GM12892 (cell line): ENCODE measurements around the gene KRTAP10-1.

Experiments
- DNase-seq: peaks from one replicate; pipeline ENCODE4 v3.0.0; 2011; ENCODE audit not compliant: insufficient read length
- FAIRE-seq: peaks from 2 replicates; lab custom pipeline; 2011; peaks lifted over from hg19 to GRCh38; lab: Jason Lieb, UNC
- POLR2A ChIP-seq: IDR thresholded peaks from 2 replicates; pipeline ENCODE4 v1.6.1; 2011; ENCODE audit warnings: low read depth, low read length, control low read depth
- POLR2AphosphoS5 ChIP-seq: IDR thresholded peaks from 2 replicates; pipeline ENCODE4 v1.6.1; 2011; ENCODE audit warnings: low read depth, low read length, control low read depth
- TAF1 ChIP-seq: IDR thresholded peaks from 2 replicates; pipeline ENCODE4 v1.6.1; 2011; ENCODE audit warnings: low read depth, mild to moderate bottlenecking, control low read depth, low read length, borderline replicate concordance

The KRTAP10-1 gene

DNA sequence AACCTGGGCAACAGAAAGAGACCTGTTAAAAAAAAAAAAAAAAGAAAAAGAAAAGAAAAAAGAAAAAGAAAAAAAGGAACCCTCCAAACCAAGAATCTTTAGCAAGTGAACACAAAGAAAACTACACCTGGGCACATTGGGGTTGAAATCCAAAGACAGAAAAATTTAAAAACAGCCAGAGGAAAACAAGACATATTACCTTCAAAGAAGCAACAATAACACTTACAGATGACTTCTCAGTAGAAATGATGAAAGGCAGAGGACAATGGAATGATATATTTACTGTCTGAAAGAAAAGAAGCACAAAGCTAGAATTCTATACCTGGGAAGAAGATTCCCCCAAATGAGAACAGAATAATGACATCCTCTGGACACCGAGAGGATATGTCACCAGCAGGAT, 2.7 kb upstream of the KRTAP10-1 start:
- FAIRE-seq (no peak), DNase-seq (no peak)
- TF ChIP-seq TAF1 (no peak), POLR2A (no peak), POLR2AphosphoS5 (no peak)

DNA sequence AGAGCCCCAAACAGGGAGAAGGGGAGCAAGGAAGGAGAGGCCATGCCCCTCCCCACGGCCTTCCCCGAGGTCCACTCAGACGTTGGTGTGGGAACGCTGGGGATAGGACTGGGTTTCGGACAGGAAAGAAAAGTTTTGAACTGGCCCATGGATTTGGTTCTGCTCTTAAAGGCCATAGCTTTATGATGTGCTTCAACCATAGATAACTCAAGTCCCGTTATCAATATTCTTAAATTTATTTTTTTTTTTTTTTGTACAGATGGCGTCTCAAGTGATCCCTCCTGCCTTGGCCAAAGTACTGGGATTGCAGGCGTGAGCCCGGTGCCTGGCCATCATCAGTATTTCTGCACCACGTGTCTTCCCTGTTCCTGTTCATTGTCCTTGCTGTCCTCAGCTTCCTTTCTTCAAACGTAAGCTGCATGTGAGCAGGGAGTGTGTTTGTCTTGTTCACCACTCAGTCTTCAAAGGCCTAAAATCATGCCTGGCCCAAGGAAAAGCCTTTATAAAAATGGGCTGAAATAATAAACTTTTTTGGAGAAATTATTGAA, 820 bp upstream of the KRTAP10-1 start:
- FAIRE-seq (no peak), DNase-seq (no peak)
- no peak for TF ChIP-seq POLR2A
- TF ChIP-seq POLR2AphosphoS5: no peak
- TF ChIP-seq TAF1: no peak

DNA sequence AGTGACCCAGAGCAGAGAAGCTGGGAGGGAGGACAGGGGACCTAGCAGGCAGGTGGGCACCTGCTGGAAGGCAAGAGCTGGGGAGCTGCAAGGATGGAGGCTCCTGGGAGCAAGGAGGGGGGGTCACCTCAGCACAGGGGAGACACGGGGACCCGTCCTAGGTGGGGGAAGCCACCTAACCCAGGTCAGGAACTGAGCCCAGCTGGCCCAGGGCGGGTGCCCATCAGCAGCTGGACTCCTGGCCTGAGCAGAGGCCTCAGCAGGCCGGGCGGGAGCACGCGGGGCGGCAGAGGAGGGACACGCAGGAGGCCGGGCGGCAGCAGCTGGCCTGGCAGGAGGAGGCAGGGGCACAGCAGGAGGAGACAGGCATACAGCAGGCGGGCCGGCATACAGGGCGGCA, 949 bp downstream of the KRTAP10-1 start:
- DNase-seq (no peak), FAIRE-seq (no peak)
- TF ChIP-seq POLR2AphosphoS5 (no peak), POLR2A (no peak), TAF1 (no peak)

DNA sequence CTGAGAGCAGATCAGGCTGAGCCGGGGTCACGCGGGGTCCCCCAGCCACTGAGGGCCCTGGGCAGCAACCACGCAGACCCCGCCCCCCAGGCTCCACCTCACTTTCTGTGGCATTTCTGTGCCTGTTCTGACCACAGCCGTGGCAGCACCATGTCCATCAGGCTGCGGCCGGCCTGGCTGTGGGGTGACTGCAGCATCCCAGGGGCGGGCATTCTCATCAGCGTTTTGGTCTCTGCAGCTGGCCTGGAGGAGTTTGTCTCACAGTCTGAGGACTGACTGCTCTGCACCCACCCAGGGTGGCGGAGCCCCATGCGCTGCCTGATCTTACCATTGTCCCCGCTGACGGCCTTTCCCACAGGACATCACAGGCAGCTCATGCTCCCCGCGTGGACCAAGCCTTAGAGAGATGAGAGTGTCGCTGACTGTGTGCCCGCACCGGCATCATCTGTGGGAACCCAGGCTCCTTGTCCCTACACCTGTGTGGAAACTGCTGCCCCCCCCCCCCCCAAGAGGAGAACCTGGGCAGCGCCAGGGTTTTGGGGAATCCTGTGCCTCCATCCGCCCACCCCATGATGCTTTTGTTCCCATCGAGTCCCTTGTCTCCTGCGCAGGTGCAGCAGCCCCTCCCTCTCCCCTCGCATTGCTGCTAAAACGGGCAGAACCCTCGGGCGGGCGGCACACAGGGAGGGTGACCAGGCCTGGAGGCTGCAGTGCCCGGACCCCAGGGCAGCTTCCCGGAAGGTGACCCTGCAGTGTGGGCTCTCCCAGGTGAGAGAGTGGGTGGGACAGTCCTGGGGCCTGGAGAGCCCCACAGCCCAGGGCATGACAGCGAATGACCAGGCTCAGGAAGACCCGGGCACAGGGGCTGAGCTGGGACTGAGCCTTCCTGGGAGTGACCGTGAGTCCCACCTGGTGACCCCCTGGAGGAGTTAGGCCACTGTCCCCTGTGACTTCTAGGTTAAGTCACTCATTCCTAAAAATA, 1.8 kb downstream of the KRTAP10-1 start:
- DNase-seq: no peak
- no peak for FAIRE-seq
- TF ChIP-seq TAF1: no peak
- TF ChIP-seq POLR2A: no peak
- TF ChIP-seq POLR2AphosphoS5: no peak

DNA sequence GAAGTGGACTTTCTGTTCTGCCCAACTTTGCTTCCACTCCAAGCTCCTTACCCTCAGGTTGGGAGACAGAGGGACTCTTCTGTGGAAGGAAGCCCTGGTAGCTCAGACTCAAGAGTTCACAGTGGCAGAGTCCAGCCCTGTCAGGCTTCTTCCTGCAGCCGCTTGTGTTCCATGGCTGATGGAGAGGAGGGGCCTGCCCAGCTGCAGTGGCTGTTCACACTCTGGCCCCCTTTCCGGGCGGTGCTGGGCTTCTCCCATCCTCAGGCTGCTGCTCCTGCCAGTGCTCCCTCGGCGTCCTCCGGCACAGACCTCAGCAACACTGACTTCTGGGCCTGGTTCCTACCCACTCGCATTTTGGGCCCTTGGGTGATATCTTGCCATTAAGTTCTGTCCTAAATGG, 4.0 kb downstream of the KRTAP10-1 start:
- FAIRE-seq: no peak

DNA sequence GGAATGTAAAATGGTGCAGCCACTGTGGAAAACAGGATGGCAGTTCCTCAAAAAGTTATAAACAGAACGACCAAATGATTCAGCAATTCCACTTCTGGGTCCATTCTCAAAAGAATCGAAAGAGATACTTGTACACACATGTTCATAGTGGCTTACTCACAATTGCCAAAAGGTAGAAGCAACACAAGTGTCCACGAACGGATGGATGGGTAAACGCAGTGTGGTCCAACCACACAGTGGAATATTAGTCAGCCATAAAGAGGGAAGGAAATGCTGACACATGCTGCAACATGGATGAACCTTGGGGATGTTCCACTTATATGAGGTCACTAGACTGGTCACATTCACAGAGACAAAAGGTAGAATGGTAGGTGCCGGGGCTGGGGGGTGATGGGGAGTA, 5.3 kb downstream of the KRTAP10-1 start:
- FAIRE-seq: no peak
- no peak for DNase-seq
- TF ChIP-seq TAF1: no peak
- no peak for TF ChIP-seq POLR2A
- TF ChIP-seq POLR2AphosphoS5: no peak

More for the DNA sequence above, 4.0 kb downstream of the KRTAP10-1 start:
- DNase-seq: no peak
- TF ChIP-seq TAF1 (no peak), POLR2AphosphoS5 (no peak), POLR2A (no peak)

DNA sequence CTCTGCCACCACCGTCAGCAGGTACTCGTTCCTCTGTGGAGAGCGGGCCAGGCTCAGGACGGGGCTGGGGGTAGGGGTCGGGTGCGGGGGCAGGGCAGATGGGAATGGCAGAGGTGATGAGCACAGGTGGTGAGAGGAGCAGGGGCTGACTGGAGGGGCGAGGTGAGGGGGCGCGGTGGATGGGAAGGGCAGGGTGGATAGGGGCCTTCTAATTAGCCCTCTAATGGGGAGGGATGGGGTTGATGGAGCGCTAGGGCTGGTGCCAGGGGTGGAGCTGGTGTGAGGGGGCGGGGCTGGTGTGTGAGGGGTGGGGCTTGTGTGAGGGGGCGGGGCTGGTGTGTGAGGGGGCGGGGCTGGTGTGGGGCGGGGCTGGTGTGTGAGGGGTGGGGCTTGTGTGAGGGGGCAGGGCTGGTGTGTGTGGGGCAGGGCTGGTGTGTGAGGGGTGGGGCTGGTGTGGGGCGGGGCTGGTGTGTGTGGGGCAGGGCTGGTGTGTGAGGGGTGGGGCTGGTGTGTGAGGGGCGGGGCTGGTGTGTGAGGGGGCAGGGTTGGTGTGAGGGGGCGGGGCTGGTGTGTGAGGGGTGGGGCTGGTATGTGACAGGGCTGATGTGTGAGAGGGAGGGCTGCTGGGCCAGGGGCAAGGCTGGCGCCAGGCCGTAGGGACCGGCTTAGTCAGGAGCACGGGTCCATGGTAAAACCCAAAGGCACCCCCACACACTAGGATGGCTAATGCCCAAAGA, 5.9 kb downstream of the KRTAP10-1 start:
- DNase-seq: no peak
- TF ChIP-seq POLR2A: no peak
- no peak for TF ChIP-seq TAF1
- no peak for TF ChIP-seq POLR2AphosphoS5
- no peak for FAIRE-seq

DNA sequence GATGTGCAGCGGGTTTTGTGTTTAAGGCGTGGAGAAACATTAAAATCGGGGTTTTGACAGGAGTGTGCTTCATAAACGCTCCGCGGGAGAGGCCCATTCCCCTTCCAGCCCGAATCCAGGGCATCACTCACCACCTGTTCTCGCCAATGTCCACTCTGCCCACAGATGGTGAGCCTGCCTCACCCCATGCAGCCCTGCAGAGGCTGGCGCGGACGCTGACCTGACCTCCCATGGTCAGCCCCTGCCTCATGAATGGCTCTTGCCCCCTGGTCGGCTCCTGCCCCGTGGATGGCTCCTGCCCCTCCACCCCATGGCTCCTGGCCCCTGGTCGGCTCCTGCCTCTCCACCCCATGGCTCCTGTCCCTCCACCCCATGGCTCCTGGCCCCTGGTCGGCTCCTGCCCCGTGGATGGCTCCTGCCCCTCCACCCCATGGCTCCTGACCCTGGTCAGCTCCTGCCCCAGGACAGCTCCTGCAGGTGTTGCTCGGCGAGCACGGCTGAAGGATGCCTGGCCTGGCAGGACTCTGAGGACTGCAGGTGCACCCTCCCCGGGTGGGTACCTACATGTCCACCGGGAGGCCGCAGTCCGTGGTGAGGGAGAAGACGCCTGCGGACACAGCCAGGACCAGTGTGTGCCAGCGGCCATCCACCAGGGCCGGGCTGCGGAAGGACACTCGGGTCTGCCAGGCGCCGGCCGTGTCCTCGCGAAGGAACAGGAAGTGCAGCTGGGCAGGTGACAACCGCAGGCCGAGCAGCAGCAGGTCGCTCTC, 6.7 kb downstream of the KRTAP10-1 start:
- DNase-seq: no peak
- TF ChIP-seq TAF1: no peak
- no peak for TF ChIP-seq POLR2AphosphoS5
- no peak for TF ChIP-seq POLR2A
- no peak for FAIRE-seq

DNA sequence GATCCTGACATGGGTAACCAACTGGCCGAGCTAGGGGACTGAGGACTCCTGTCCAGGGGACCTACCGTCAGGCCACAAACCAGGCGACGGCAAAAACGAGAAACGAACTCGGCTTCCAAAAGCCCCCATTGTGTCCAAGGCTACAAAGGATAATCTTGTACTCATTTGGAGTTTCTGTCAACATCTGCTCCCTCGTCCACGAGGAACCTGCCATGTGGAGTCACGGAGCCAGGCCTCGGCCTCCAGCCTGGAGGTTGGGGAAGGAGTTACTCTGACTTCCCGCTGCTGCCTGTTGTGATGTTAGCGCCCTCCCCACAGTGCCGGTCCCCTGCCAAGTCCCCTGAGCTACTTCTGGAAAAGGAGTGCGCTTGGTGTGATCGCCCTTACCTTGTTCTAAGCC, 7.3 kb downstream of the KRTAP10-1 start:
- DNase-seq (no peak), FAIRE-seq (no peak)
- TF ChIP-seq TAF1: no peak
- no peak for TF ChIP-seq POLR2AphosphoS5
- TF ChIP-seq POLR2A: no peak

DNA sequence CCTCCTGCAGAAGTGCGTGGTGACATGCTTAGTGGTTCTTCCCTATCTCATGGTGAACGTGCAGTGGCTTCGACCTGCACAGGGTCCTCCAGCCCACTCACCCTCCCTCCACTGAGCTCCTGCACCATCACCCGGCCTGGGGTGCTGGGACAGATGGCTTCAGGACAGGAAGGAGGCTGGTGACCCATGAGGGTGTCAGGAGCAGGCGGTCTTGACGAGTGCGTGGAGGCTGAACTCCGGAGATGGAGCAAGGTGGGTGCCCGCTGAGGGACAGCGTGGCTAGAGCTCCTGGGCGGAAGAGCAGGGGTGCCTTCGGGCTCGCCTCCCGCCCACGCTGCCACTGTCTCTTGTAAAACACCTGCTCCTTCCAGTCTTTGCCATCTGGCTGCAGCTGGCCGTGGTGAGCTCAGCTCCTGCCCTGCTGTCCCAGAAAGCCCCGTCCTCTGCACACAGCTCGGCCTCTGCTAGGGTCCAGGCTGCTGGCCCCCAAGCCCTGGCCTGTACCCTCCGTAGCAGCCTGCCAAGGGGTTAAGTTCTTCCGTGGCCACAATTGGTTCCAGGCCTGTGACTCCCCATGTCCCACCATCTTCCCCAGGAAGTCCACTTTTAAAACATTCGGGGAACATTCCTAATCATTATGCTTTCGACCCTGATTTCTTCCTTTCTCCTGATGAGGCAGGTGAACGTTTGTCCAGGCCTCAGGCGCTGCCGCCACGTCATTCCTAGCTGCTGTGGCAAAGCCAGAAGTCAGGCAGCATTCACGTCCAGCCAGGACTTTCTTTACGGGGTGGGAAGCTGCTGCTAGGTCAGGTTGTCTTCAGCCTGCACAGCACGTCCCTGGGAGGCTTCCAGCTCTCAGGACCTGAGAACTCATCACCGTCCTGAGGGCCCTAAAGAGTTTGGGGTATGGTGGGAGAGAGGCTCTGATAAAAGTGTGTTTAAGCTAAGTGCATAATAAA, 8.1 kb downstream of the KRTAP10-1 start:
- TF ChIP-seq POLR2AphosphoS5: no peak
- no peak for TF ChIP-seq POLR2A
- no peak for TF ChIP-seq TAF1
- FAIRE-seq: no peak

More for the DNA sequence above, 8.1 kb downstream of the KRTAP10-1 start:
- no peak for DNase-seq
